ENCODE measurements around the gene ANXA8.
A peak's percentile ranks its signal among the peaks of the same experiment; 100 is the strongest.

Gene ANXA8

DNA sequence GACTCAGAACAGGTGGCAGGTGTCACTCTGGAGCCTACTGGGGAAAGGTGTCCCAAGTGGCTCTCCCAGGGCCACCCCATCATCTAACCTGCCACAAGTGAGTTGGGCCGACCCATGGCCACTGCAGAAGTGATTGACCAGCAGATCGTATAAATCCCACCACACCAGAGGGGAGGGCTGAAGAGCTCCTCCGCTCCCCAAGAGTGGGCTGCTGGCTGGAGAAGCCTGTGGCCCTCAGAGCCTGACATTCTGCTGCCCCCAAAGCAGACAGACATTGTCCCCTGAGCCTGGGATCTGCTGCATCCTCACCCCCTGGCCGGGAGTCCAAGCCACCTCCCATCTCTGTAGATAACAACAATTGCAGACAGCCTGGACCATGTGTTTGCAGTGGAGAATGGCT lies 36.7 kb downstream of the ANXA8 start:
- no peak for DNase-seq

DNA sequence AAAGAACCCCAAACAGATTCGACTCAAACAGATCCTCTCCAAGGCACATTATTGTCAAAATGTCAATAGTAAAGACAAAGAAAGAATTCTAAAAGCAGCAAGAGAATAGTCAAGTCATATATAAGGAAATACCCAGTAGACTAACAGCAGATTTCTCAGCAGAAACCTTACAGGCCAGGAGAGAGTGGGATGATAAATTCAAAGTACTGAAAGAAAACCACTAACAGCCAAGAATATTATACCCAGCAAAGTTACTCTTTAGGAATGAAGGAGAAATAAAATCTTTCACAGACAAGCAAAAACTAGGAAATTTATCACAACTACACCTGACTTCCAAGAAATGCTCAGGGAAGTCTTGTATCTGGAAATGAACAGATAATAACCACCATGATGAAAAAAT lies 38.2 kb downstream of the ANXA8 start:
- DNase-seq, result no peak

DNA sequence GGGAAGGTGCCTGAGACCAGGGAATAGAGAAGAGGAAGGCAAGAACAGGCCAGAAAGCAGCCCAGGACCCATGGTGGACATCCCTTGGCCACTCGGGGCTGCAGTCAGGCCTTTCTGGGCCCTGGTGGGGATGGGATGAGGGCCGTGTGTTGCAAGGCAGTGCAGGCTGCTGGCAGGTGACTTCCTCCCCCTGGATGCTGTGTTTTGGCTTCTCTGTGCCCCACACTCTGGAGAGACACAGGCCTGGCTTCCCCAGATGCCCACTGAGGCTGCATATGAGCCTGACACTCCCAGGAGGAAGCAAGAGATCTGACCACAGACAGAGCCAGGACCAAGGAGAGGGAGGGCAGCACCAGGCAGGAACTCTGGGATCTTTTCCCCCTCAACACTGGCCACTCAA lies 39.9 kb downstream of the ANXA8 start:
- DNase-seq, result no peak

DNA sequence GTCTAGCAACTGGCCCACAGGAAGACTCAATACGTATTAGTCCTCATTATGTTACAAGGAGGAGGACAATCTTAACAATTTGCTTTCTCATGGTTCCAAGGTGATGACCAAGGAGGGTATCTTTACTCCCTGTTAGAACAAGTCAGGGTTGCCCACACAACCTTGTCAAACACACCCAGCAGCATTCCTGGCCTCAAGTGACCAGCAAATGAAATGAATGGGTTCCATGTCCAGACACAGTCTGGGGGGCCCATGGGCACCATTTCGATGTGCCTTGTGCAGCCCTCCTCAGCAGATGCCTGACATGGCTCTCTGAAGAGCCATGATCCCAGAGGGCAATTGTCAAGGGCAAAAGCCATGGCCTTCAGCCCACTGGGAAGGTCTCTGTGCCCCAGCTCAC lies 40.8 kb downstream of the ANXA8 start:
- DNase-seq, result no peak

DNA sequence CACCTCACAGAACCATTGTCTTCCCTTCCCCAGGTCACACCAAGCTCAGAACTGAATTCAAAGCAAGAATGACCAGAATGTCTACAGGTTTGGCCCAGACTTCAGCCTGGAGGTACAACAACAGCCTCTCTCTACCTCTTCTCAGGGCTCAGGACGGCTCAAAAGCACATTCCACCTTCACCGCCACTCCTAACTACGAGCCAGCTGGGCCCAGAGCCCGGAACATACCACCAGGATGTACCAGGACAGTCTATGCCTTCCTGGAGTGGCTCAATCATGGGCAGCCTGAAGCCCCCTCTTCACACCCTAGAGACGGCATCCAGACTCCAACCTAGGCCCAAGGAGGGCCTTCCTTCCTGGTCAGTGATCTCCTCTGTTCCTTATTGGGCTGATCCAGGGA lies 41.6 kb downstream of the ANXA8 start:
- DNase-seq, result no peak

DNA sequence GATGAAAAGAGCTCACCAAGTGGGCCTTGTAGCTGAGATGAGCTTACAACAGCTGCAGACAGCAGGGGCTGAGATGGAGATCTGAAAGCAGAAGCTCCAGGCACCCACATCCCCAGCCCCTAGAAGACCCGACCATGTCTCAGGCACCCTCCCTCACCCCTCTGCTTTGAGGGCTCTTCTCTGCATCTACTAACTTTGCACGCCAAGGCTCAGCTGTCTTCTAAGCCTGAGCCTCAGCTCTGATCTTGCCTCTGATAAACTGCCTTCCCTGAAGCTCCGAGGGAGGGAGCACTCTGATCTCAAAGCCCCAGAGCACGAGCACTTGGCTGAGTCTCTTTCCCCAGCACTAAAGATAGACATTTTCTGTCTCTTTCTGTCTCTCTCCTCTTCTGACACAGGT lies 42.0 kb downstream of the ANXA8 start:
- DNase-seq, result no peak

DNA sequence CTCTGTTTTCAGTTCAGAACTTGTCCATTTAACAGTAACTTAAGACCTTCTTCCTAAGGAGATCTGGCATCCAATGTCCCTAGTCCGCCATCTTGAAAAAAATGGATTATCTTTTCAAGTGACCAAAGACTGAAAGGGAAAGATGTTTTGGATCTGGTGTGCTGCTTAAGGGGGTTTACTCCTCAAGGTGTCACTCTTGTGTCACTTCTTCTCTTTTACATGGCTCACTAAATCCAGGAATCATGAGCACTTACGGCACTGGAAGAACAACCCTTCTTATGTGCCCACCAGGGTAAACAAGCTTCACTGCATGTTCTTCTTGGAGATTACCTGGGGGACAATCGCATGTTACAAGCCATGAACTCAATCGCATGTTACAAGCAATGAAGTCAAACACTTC lies 43.7 kb downstream of the ANXA8 start:
- no peak for DNase-seq

DNA sequence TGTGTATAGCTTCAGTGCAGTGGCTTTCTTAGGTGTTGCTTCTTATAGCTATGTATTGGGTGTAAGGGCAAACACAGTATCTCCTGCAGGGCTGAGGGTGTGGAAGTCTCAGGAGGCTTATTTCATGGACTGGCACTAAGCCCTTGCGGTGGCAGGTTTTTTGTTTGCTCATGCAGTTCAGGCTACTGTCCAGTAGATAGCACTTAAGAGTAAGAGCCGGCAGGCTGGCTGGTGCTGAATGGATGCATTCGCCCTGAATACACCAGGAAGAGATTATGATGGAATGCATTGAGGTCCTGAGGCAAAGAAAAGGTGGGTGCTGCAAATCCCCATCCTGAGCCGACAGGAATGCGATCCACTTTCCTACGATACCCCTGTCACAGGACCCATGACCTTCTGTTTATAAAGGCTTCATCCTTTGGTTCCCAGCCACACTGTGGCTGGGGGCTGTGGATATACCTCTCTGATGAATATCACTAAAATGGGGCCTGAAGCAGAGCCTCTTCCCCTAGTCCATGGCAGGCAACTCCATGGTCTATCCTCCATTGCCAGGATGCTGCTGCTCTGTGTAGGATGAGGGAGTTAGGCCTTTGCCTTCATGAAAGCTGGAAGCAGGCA lies 44.9 kb downstream of the ANXA8 start:
- peak; percentile 7 for DNase-seq

DNA sequence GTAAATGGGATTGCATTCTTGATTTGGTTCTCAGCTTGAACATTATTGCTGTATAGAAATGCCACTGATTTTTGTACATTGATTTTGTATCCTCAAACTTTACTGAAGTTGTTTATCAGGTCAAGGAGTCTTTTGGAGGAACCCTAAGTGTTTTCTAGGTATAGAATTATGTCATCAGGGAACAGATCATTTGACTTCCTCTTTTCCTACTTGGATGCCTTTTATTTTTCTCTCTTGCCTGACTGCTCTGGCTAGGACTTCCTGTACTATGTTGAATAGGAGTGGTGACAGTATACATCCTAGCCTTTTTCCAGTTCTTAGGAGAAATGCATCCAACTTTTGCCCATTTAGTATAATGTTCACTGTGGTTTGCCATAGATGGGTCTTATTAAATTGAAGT lies 48.8 kb downstream of the ANXA8 start:
- no peak for DNase-seq

DNA sequence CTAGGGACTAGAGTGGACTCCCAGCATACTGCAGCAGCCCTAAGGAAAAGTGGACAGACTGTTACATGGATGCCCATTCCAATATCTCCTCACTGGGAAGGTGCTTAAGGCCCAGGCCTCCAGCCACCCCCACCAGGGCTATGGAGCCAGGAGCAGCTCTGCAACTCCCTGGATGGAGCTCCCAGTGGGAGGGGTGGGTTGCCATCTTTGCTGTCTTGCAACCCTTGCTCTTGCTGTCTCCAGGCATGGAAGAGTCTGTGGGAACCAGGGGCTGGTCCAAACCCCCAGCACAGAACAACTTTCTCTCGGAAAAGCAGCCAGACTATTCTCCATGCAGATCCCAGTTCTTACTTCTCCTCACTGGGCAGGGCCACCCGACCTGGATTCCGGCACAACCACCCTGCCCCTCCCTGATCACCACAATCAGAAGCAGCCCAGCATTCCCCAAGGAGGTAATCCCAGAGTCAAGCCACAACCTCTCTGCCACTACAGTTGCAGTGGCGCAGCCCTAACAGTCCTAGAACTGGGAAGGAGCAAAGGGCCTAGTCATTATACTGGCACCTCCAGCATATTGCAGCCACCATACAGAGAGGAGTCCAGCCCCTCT lies 58.0 kb downstream of the ANXA8 start:
- no peak for DNase-seq

DNA sequence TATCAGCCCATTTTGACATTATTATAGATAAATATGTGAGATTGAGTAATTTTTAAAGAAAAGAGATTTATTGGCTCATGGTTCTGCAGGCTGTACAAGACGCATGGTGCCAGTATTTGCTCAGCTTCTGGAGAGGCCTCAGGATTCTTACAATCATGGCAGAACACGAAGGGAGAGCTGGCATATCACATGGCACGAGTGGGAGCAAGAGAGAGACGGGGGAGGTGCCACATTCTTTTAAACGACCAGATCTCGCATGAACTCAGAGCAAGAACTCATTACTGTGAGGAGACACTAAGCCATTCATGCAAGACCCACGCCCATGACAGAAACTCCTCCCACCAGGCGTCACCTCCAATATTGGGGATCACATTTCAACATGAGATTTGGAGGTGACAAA lies 59.7 kb downstream of the ANXA8 start:
- no peak for DNase-seq

DNA sequence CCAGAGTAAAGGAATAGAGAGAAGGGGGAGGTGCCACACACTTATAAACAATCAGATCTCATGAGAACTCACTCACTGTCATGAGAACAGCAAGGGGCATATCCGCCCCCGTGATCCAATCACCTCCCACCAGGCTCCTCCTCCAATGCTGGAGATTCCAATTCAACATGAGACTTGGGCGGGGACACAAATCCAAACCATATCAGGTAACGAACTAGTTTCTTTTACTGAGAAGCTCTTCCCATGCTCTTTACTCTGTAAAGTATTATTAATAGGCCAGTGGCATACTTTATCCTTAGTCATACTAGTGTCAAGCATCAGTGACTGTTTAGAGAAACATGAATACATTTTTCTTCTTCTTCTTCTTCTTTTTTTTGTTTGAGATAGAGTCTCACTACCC lies 60.4 kb downstream of the ANXA8 start:
- no peak for DNase-seq

DNA sequence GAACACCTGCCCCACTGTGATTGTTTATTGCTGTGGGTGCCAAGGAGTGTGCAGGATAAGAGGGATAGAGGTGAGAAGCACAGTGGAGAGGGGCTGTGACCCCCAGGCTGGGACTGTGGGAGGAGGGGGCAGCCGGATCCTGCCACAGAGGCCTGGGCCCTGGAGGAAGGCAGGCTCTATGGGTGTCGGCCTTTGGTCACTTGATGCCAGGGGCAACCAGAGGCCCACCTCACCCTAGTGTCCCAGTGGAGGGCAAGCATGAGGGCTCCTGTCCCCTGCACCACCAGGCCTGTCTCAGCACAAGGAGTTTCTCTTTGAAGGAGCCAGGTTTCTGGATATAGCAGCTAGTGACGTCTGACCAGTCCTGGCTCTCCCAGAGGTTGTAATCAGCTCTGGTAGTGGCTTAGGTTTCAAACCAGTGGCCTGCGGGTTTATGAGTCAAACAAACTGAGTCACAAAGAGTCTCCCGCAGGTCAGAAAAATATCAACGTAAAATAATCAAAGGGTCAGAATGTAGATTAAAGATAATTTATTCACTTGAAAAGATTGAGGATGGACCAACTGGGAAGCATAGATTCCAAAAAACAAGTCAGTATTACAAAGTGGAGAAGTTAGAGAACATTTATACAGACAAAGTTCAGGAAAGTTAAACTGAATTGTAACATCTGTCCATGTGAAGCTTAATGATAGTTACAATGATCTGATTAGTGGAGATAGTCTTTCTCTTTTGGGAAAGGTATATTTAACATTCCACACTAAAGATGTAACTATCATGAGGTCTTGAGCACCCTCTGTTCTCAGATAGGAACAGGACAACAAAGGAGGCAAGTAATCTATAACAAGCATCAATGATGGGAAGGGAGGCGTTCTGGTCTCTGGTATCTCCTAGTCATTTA lies 62.6 kb downstream of the ANXA8 start:
- no peak for DNase-seq

DNA sequence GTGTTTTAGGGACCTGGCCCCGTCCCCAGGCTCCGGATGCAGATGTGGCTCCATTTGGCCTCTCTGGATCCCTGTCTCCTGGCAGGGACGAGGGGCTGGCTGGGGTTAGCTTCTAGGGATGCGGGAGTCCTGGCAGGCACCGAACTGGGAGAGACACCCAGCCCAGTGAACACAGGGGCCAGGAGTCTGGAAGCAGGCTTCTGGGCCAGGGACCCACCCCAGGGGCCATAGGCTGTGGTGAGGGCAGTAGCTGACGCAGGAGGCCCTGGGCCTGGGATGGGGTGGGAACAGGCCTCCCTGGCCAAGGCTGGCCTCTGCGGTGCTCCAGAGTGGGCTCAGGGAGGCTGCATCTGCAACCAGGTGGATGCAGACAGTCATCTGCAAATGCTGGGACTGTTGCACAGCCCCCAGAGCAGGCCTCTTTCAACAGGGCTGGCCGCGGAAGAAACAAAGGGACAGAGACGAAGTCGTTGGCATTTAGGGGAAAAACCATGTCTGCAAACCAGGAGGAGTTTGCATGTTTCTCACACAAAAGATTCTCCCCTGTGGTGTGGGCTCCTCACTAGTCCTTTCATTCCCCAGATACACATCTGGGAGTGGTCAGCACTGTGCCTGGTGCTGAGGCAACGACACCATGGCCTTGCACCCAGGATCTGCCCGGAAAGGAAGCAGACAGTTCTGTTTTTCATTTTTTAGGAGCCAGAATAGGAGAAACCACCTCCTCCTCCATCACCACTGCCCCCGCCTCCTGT lies 63.4 kb downstream of the ANXA8 start:
- DNase-seq, result no peak

DNA sequence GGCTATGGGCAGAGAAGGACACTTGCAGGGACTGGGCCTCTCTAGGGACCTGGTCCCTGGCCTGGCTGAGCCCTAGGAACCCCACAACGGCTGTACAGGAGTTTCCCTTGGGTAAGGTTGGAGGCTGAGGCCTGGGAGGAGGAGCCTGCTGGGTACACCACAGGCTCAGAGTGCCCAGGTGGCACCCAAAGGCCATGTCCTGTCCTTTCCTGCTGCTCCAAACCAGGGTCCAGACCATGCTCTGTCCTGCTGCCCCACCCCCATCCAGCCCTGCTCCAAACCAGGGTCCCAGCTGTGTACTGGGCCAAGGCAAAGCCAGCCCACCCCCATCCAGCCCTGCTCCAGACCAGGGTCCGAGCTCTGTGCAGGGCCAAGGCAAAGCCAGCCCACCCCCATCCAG lies 64.5 kb downstream of the ANXA8 start:
- no peak for DNase-seq

DNA sequence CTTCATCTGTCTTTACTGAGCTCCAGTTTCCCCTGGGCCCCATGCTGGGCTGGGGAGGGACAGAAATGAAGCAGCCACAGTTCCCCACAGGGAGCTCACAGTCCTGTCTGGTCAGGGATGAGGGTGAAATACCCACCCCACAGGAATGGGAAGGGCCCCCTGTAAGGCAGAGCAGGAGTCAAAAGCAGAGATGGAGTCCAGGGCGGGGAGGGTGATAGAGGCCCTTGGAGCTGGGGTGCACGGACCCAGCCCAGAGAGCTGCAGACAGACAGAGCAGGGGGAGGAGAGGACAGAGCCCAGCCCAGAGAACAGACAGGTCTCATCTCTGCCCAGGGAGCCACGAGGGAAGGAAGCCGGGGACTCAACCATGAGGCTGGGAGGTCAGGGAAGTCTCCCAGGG lies 64.9 kb downstream of the ANXA8 start:
- DNase-seq, result no peak

DNA sequence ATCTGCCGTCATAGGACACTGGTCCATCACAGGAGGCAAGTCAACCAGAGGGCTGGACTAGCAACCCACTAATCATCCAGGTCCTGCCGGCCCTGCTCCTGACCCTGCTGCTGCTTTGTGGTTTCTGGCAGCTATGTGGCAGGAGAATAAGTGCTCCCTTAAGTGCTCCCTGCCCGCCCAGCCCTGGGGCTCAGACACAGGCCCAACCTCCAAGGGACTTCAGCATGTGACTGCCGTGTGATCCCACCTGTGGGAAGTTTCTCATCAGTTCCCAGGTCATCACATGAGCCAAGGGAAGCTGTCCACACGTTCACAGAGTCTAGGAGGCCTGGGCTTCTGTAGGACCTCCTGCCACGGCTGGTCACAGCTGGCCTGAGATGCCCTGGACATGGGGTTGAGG lies 65.6 kb downstream of the ANXA8 start:
- DNase-seq, result no peak

Data from NCI-H2029 treated with DMSO at 0.1 percent for 48 hours (cell line).